Pancreas (tissue), 10 donors: Measurements from ENCODE around the gene CDH22. TPM values are rescaled to one million over a fixed set of nuclear protein-coding genes. Genes with fewer than 3 reads are reported as not detected.

Source experiments
- ATAC-seq, 4 donors: fragments of 200-7000 bp; cut with Tn5 transposase; one replicate each; pipeline versions ENCODE4 v1.8.0 to v1.9.1; 2020; ENCODE audit warnings: mild to moderate bottlenecking in 4 of 4, moderate library complexity in 4 of 4
- DNase-seq, 6 donors: peaks; one replicate each; pipeline ENCODE4 v3.0.0-alpha.2; 2020
- FAIRE-seq: peaks from 2 replicates; lab custom pipeline; 2012; peaks lifted over from hg19 to GRCh38; lab: Jason Lieb, UNC
- H3K27ac ChIP-seq, 4 donors: fragments of 200-600 bp; sonication (generic); 1 replicate in 3 of 4; 2 replicates in 1 of 4; pipeline versions ENCODE4 v1.5.0 to v1.8.0; 2020
- H3K27me3 ChIP-seq, 4 donors: fragments of 200-600 bp; one replicate each; pipeline ENCODE4 v1.8.0; 2021
- H3K36me3 ChIP-seq, 3 donors: fragments of 200-600 bp; sonication (generic) in 1 of 3; one replicate each; pipeline versions ENCODE4 v1.5.0 to v1.8.0; 2020 to 2021
- H3K4me1 ChIP-seq, 3 donors: fragments of 200-600 bp; one replicate each; pipeline ENCODE4 v1.8.0; 2021
- H3K4me3 ChIP-seq, 4 donors: fragments of 200-600 bp; sonication (generic) in 2 of 4; one replicate each; pipeline versions ENCODE4 v1.5.0 to v1.8.0; 2020 to 2021
- H3K9me3 ChIP-seq, 4 donors: fragments of 200-600 bp; one replicate each; pipeline ENCODE4 v1.8.0; 2021
- WGBS, 2 donors: extraction: QIAGEN DNeasy Blood & Tissue Kit; methylation state at CpG; one replicate each; pipeline ENCODE4 v1.1.7; 2013; 5-methylcytosine and 5-hydroxymethylcytosine counted together
- intact Hi-C, 3 donors: fragments of 100-400 bp; cut with DNase I; formaldehyde crosslinking; loops; one replicate each; pipeline versions ENCODE4 v1.11.1 to v1.14.2; 2022
- polyA plus RNA-seq, 2 donors: library from polyadenylated mRNA; stranded (reverse); fragments of 200-250 nt; gene quantifications; one replicate each; pipeline ENCODE4 v1.2.3, GENCODE V29; 2013
- total RNA-seq, 6 donors: library from RNA; stranded (reverse); fragmentation: NEBNext Ultra II Directional in 4 of 6; extraction: Animal tissue kit (Norgen Biotek cat#: 25700) in 4 of 6; gene quantifications; one replicate each; pipeline versions ENCODE4 v1.2.1 to v1.2.4, GENCODE V29; 2021 to 2023
- TF ChIP-seq, protein P1 (sequence below), 4 donors: fragments of 200-600 bp; sonication (generic) in 3 of 4; IDR thresholded peaks; one replicate each; pipeline versions ENCODE4 v1.5.0 to v1.8.0; 2021; ENCODE audit warnings: antibody characterized with exemption in 4 of 4
- donor health status: healthy with polysubstance abuse.
- donor health status: DM: no; HTN: no; CAD: no; lungs with moderate emphysema.
- donor health status: DM: no; HTN: no; CAD: no.
- donor health status: control.
- donor health status: control.
- donor health status: Bipolar disorder and iron deficiency.
- donor health status: DM: yes; HTN: yes; CAD: no.
- donor health status: DM: no; HTN: no; CAD: no.
- donor health status: DM: no; HTN: no; CAD: no.
- donor health status: DM: yes; HTN: yes; CAD: no.

CDH22 gene
- total and polyA plus RNA-seq, 8 donors = 0.97 to 11.9 (median 3.3) TPM

DNA sequence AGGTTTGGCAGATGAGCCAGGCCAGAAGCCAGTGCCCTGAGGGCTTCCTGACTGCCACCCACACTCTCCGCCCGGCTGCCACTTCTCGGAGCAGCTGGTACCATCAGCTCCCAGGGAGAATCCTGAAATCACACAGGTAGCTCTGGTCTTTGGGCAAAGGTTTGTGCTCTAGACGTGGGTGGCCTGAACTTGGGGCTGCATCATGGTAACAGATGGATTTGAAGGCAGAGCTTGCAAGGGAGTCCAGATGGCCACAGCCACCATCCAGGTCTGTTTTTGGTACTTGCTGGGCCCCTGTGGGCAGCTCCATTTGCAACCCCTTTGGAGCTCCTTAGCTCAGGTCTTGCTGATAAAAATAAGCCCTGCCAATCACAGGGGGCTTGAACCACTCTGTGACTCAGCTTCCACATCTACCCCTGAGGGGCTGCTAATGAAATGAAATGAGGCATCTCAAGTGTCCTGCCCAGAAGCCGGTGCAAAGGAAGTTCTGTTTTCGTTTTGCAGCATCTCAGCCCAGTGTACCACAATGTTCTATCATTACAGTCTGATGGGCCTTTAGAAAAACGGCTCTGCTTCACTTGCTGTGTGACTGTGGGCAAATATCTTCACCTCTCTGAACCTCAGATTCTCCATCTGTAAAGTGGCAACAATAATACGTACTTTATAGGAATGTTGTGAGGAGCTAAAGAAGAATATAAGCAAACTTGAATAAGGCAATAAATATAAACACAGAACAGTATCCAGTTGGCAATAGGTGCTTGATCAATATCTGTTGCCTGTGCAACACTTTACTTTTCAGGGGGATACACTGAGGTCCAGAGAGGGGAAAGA, 25.1 kb upstream of the CDH22 start:
- Histone ChIP-seq H3K27ac (no peak overlapping the region), H3K36me3 (no peaks in the 10 kb centered on the region), H3K27me3 (no peaks in the 10 kb centered on the region), H3K9me3 (no peaks in the 10 kb centered on the region), H3K4me1 (peaks cover 13 to 34% (median 15%) of the 10 kb centered on the region in 3 donors), H3K4me3 (no peak overlapping the region)
- intact Hi-C loops = no loop called here
- no peak for FAIRE-seq
- no peak for ATAC-seq
- TF ChIP-seq, protein P1, sequence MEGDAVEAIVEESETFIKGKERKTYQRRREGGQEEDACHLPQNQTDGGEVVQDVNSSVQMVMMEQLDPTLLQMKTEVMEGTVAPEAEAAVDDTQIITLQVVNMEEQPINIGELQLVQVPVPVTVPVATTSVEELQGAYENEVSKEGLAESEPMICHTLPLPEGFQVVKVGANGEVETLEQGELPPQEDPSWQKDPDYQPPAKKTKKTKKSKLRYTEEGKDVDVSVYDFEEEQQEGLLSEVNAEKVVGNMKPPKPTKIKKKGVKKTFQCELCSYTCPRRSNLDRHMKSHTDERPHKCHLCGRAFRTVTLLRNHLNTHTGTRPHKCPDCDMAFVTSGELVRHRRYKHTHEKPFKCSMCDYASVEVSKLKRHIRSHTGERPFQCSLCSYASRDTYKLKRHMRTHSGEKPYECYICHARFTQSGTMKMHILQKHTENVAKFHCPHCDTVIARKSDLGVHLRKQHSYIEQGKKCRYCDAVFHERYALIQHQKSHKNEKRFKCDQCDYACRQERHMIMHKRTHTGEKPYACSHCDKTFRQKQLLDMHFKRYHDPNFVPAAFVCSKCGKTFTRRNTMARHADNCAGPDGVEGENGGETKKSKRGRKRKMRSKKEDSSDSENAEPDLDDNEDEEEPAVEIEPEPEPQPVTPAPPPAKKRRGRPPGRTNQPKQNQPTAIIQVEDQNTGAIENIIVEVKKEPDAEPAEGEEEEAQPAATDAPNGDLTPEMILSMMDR (IDR thresholded peaks at IDR 0.05) = no peak
- WGBS, 2 donors = 79 to 86% methylated on average over 8 of the region's 8 CpGs
- no peak for DNase-seq

DNA sequence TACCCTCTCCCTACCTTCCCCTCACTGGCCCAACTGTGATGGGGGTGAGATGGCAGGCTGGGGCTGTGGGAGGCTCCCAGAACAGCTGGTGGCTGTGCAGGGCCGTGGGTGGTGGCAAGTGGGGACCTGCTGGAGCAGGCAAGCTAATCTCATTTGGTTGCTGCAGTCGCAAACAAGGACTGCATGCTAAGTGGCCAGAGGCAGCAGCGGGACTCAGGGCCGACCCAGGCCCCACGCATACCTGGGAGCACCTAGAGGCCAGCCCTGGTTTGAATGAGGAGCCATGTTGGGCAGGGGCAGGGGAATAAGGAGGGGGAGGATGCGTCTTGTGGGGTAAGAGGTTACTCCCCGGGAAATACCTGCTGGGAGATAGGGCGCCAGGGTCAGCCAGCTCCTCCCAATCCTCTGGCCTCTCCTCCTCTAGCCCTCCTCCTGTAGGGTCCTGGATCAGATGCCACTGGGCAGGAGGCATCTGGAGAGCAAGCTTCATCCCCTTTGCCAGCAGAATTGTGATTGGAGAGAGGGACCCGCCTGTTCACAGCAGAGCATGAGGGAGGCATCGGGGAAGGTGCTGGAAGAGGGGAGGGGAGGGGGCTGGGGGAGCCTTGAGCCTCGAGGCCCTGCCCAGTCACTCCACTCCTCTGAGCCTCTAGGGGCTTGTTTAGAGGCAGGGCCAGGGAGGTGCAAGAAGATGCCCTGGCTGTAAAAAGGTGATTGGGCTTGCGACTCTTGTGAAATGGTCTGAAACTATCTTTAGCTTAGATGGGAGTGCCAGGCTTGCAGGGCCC, 24.3 kb upstream of the CDH22 start:
- no peaks in the 10 kb centered on the region for H3K27me3 ChIP-seq

DNA sequence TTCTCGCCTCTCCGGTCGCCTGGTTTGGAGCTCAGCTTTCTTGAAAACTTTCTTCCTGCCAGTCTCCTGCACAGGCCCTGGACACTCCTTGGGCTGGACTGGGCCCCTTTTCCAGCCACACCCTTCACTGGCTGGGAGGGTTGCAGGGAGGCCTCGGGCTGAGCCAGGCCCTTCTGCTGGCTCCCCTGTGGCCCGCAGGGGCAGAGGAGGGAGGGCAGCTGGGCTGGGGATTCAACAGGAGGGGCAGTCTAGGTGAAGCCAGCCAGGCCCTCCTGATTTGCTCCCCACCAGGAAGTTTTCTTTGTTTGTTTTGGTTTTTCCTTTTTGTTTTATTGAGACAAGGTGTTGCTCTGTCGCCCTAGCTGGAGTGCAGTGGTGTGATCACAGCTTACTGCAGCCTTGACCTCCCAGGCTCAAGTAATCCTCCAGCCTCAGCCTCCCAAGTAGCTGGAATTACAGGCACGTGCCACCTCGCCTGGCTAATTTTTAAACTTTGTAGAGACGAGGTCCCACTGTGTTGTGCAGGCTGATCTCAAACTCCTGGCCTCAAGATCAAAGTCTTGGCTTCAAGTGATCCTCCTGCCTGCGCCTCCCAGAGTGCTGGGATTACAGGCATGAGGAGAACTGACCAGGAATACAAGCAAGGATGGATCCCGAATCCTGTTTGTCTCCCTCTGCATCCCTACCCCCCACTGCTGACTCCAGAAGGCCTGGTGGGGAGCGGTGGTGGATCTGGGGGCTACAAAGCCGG, 23.5 kb upstream of the CDH22 start:
- WGBS, 2 donors = 71 to 77% methylated on average over 13 of the region's 13 CpGs
- peaks cover 13 to 34% (median 15%) of the 10 kb centered on the region in 3 donors for H3K4me1 ChIP-seq
- H3K36me3 ChIP-seq = no peaks in the 10 kb centered on the region
- peak overlapping the region in 2 of 4 donors; percentile 41 to 59 for H3K27ac ChIP-seq
- intact Hi-C loops = no loop called here
- FAIRE-seq = no peak
- no peaks in the 10 kb centered on the region for H3K9me3 ChIP-seq
- H3K4me3 ChIP-seq = no peak overlapping the region
- ATAC-seq = peak in 3 of 4 donors; percentile 7 to 30 (median 23)
- no peaks in the 10 kb centered on the region for H3K27me3 ChIP-seq
- TF ChIP-seq, protein P1 (IDR thresholded peaks at IDR 0.05) = no peak
- DNase-seq = no peak

More for the DNA sequence above, 24.3 kb upstream of the CDH22 start:
- Histone ChIP-seq H3K4me1 (peaks cover 13 to 34% (median 15%) of the 10 kb centered on the region in 3 donors), H3K9me3 (no peaks in the 10 kb centered on the region), H3K27ac (no peak overlapping the region), H3K4me3 (no peak overlapping the region), H3K36me3 (no peaks in the 10 kb centered on the region)
- TF ChIP-seq, protein P1 (IDR thresholded peaks at IDR 0.05) = no peak
- no peak for ATAC-seq
- no peak for DNase-seq
- no peak for FAIRE-seq
- 86 to 93% methylated on average over 12 of the region's 12 CpGs for WGBS, 2 donors
- intact Hi-C loops = no loop called here

DNA sequence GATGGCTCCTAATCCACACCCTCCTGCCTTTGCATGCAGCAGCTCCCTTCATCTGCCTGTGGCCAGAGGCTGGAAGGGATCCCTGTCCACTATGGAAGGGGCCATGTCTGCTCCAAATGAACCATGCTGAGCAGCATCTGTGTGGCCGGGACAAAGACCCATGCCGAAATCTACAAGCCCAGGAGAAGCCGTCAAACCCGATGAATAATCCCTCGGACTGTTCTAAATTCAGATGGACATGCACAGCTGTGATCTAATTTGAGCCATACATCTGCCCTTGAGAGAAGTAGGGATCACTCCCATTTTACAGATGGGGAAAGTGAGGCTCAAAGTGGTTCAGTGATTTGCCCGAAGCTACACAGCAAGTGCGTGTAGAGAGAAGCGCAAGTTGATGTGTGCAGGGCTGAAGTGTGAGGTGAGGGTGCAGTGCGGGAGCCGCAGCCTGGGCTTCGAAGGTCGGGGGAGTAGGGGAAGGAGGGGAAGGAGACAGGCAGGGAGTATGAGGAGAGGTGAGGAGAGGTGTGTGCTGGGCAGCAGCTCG, 22.6 kb upstream of the CDH22 start:
- peak; percentile 1 to 24 (median 6) for ATAC-seq
- TF ChIP-seq, protein P1 (IDR thresholded peaks at IDR 0.05) = no peak
- no peak for FAIRE-seq
- Histone ChIP-seq H3K9me3 (no peaks in the 10 kb centered on the region), H3K4me1 (peaks cover 13 to 34% (median 15%) of the 10 kb centered on the region in 3 donors), H3K27ac (peak overlapping the region in 2 of 4 donors; percentile 41 to 59), H3K36me3 (no peaks in the 10 kb centered on the region), H3K27me3 (no peaks in the 10 kb centered on the region), H3K4me3 (no peak overlapping the region)
- intact Hi-C loops = no loop called here
- 89 to 90% methylated on average over 13 of the region's 13 CpGs for WGBS, 2 donors
- no peak for DNase-seq
